Superior temporal gyrus (tissue), 1 donor: Measurements from ENCODE around the gene C19orf44.
"Not testable (repeated sequence)": the region's sequence is repeated elsewhere in the genome, so short reads cannot be mapped to it uniquely, and the experiment has no call there.

Experiments used
- DNase-seq: peaks from one replicate; pipeline ENCODE4 v3.0.0-alpha.2; 2016; ENCODE audit errors: extremely low spot score

Gene C19orf44

GRCh38 chr19:16467581-16467980 is 28.6 kb upstream of the C19orf44 start:
- no peak for DNase-seq

GRCh38 chr19:16470541-16470910 is 25.7 kb upstream of the C19orf44 start:
- no peak for DNase-seq

- DNase-seq = no peak
Observed at GRCh38 chr19:16470911-16471811, 25.0 kb upstream of the C19orf44 start.

GRCh38 chr19:16472559-16472899 is 23.7 kb upstream of the C19orf44 start:
- DNase-seq = not testable (repeated sequence)

- DNase-seq = no peak
Observed at GRCh38 chr19:16472992-16473391, 23.2 kb upstream of the C19orf44 start.

- no peak for DNase-seq
Observed at GRCh38 chr19:16473875-16474392, 22.3 kb upstream of the C19orf44 start.

- DNase-seq = no peak
Observed at GRCh38 chr19:16476401-16476800, 19.8 kb upstream of the C19orf44 start.

GRCh38 chr19:16477311-16477710 is 18.9 kb upstream of the C19orf44 start:
- no peak for DNase-seq

- no peak for DNase-seq
Observed at GRCh38 chr19:16482745-16483144, 13.4 kb upstream of the C19orf44 start.

- DNase-seq = not testable (repeated sequence)
Observed at GRCh38 chr19:16486476-16486875, 9.7 kb upstream of the C19orf44 start.

- peak; percentile 29 for DNase-seq
Observed at GRCh38 chr19:16496613-16496983, 404 bp downstream of the C19orf44 start.

- no peak for DNase-seq
Observed at GRCh38 chr19:16497042-16497441, 848 bp downstream of the C19orf44 start.

GRCh38 chr19:16497837-16498236 is 1.6 kb downstream of the C19orf44 start:
- no peak for DNase-seq

- DNase-seq = no peak
Observed at GRCh38 chr19:16504271-16504670, 8.1 kb downstream of the C19orf44 start.

- not testable (repeated sequence) for DNase-seq
Observed at GRCh38 chr19:16506161-16506560, 10.0 kb downstream of the C19orf44 start.

- no peak for DNase-seq
Observed at GRCh38 chr19:16506961-16507360, 10.8 kb downstream of the C19orf44 start.

- DNase-seq = no peak
Observed at GRCh38 chr19:16508546-16508945, 12.4 kb downstream of the C19orf44 start.

GRCh38 chr19:16509141-16510061 is 13.2 kb downstream of the C19orf44 start:
- DNase-seq = peak; percentile 68

GRCh38 chr19:16512611-16513010 is 16.4 kb downstream of the C19orf44 start:
- DNase-seq = not testable (repeated sequence)

- DNase-seq = no peak
Observed at GRCh38 chr19:16514383-16515019, 18.3 kb downstream of the C19orf44 start.

GRCh38 chr19:16516381-16516780 is 20.2 kb downstream of the C19orf44 start:
- no peak for DNase-seq
